HCT116 (cell line): Measurements from ENCODE around the gene ZNF584. TPM values are rescaled to one million over a fixed set of nuclear protein-coding genes. Genes with fewer than 3 reads are reported as not detected.

Experiments used
- CBX3 ChIP-seq: IDR thresholded peaks from 2 replicates; pipeline ENCODE4 v1.6.1; 2012; ENCODE audit warnings: low read depth
- CEBPB ChIP-seq: IDR thresholded peaks from 2 replicates; pipeline ENCODE4 v1.6.1; 2012; ENCODE audit warnings: low read depth
- EGR1 ChIP-seq: IDR thresholded peaks from 2 replicates; pipeline ENCODE4 v1.6.1; 2012; ENCODE audit warnings: low read depth
- EZH2 ChIP-seq: fragments of 200-600 bp; sonication (generic); IDR thresholded peaks from 2 replicates; pipeline ENCODE4 v1.6.1; 2017; ENCODE audit warnings: antibody characterized with exemption, mixed run types
- EZH2phosphoT487 ChIP-seq: fragments of 200-600 bp; IDR thresholded peaks from 2 replicates; pipeline ENCODE4 v1.6.1; 2018; ENCODE audit warnings: antibody characterized with exemption, borderline replicate concordance
- FOSL1 ChIP-seq: IDR thresholded peaks from 2 replicates; pipeline ENCODE4 v1.6.1; 2012; ENCODE audit warnings: low read depth
- RAD21 ChIP-seq: IDR thresholded peaks from 2 replicates; pipeline ENCODE4 v1.6.1; 2012; ENCODE audit warnings: low read depth, mild to moderate bottlenecking
- SRF ChIP-seq: IDR thresholded peaks from 2 replicates; pipeline ENCODE4 v1.6.1; 2012; ENCODE audit warnings: low read depth
- TCF7L2 ChIP-seq: IDR thresholded peaks from 2 replicates; pipeline ENCODE4 v1.7.0; 2011; ENCODE audit warnings: borderline replicate concordance, inconsistent platforms; ENCODE audit not compliant: insufficient read depth, insufficient read length; ENCODE audit errors: extremely low read depth
- total RNA-seq: library from RNA; stranded (reverse); gene quantifications from one replicate; pipeline ENCODE4 v1.2.1, GENCODE V29; 2021; ENCODE audit not compliant: unreplicated experiment
- TF ChIP-seq, protein P1 (sequence below): IDR thresholded peaks from 2 replicates; pipeline ENCODE4 v1.6.1; 2012
- TF ChIP-seq, protein P2 (sequence below): IDR thresholded peaks from 2 replicates; pipeline ENCODE4 v1.6.1; 2012; ENCODE audit warnings: low read depth

Gene ZNF584
- total RNA-seq, 1 experiment from 2014 or later, result 25.8 TPM

DNA sequence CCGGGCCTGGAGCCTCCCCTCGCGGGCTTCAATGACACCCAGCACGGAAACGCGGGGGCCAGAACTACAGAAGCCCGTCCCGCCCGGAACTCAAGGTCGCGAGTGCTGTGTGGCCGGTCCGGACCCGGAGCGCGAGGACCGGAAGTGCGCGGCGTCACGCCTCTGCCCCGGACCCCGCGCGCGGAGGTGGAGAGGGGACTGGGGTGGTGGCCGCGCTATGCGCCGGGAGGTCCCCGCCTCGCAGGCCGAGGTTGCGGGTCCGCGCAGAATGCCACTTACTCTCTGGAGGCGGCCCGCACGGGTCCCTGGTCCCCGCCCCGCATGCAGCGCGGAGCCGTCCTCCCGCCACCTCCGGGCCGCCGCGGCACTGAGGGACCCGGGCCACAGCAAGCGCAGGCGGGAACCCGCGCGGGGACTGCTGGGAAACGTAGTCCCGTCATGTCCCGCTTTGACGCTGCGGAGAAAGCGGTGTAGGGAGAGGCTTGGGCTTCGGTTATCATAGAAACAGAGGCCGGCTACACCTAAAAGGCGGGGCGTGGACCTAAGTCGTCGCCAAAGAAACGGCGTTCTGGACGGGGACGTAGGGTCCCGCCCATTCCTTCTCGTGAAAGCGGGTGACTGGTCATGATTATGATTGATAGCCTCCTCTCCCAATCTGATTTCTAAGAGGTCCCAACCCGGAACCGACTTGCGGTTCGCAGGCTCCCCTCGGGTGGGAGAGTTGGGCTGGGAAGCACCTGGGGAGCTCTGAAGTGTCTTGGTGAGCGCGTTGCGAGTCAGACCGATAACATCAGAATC, 27.6 kb upstream of the ZNF584 start, which contains the start of gene ZNF837 (continued):
- TF ChIP-seq, protein P1, sequence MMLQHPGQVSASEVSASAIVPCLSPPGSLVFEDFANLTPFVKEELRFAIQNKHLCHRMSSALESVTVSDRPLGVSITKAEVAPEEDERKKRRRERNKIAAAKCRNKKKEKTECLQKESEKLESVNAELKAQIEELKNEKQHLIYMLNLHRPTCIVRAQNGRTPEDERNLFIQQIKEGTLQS, result no peak
- TF ChIP-seq TCF7L2 (peak; percentile 93), EZH2 (no peak), RAD21 (no peak; the same call in 1 of the 2 replicates), CEBPB (no peak), SRF (no peak; the same call in 1 of the 2 replicates), CBX3 (peak; percentile 96), EGR1 (peak; percentile 85), FOSL1 (no peak), EZH2phosphoT487 (no peak)
- TF ChIP-seq, protein P2, sequence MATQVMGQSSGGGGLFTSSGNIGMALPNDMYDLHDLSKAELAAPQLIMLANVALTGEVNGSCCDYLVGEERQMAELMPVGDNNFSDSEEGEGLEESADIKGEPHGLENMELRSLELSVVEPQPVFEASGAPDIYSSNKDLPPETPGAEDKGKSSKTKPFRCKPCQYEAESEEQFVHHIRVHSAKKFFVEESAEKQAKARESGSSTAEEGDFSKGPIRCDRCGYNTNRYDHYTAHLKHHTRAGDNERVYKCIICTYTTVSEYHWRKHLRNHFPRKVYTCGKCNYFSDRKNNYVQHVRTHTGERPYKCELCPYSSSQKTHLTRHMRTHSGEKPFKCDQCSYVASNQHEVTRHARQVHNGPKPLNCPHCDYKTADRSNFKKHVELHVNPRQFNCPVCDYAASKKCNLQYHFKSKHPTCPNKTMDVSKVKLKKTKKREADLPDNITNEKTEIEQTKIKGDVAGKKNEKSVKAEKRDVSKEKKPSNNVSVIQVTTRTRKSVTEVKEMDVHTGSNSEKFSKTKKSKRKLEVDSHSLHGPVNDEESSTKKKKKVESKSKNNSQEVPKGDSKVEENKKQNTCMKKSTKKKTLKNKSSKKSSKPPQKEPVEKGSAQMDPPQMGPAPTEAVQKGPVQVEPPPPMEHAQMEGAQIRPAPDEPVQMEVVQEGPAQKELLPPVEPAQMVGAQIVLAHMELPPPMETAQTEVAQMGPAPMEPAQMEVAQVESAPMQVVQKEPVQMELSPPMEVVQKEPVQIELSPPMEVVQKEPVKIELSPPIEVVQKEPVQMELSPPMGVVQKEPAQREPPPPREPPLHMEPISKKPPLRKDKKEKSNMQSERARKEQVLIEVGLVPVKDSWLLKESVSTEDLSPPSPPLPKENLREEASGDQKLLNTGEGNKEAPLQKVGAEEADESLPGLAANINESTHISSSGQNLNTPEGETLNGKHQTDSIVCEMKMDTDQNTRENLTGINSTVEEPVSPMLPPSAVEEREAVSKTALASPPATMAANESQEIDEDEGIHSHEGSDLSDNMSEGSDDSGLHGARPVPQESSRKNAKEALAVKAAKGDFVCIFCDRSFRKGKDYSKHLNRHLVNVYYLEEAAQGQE, result no peak
